ENCODE data around the gene INO80D. TPM values are rescaled to one million over a fixed set of nuclear protein-coding genes. Genes with fewer than 3 reads are reported as not detected.
"Not testable (repeated sequence)": the region's sequence is repeated elsewhere in the genome, so short reads cannot be mapped to it uniquely, and the experiment has no call there.

The INO80D gene, protein sequence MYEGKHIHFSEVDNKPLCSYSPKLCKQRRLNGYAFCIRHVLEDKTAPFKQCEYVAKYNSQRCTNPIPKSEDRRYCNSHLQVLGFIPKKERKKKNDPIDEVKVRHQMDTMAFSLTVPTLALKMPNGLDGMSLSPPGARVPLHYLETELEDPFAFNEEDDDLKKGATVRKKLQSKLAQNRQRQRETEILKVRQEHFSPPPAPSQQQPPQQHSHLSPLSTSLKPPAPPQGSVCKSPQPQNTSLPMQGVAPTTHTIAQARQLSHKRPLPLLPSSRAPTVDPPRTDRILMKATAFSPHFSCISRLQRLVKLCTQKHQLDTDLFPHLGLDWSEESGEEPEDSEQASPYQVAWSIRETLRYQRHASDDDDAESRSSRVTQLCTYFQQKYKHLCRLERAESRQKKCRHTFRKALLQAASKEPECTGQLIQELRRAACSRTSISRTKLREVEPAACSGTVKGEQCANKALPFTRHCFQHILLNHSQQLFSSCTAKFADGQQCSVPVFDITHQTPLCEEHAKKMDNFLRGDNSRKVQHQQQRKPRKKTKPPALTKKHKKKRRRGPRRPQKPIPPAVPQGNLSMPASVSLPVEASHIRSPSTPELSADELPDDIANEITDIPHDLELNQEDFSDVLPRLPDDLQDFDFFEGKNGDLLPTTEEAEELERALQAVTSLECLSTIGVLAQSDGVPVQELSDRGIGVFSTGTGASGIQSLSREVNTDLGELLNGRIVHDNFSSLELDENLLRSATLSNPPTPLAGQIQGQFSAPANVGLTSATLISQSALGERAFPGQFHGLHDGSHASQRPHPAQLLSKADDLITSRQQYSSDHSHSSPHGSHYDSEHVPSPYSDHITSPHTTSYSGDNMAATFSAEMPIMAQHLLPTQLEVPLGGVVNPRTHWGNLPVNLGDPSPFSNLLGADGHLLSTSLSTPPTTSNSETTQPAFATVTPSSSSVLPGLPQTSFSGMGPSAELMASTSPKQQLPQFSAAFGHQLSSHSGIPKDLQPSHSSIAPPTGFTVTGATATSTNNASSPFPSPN
- total RNA-seq: 12.8 and 14.2 TPM in 2 replicates

DNA sequence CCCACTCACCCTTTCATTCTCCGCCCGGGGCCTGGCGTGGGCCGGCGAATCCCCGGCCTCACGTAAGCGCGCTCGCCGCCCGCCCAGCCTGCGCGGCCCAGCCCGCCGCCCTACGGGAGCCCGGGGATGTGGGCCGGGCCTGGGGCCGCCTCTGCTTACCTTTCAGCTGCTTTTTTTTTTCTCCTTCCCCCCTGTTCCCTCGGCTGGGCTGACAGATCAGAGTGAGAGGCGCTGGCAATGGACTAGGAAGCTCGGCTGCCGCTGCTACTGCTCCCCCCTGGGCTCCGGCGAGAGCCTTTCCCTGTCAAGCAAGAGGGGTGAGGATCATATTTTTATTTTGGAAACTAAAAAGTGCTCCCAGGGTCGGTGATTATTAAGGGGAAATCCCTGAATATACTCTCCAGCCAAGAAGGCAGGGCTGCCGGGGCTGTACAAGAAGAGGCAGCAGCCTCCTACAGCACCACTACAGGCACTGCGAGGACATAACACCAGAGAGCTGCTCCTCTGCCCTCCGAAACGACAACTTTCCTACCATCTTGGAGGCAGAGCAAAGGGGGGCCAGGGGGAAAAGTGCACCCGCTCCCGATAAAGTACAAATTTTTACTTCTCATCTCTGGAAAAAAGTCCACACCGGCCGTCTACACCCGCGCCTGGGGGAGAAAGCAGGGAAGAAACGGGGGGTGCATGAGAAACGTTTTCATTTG, at the start of gene INO80D:
INO80D (minus strand) TSS at position 433 of the 704 bp plus-strand sequence. CDS start 23,158 bp downstream, outside the sequence.
- DNase-seq (ENCODE audit: extremely low read depth, low read depth, low spot score): peak; percentile 47

DNA sequence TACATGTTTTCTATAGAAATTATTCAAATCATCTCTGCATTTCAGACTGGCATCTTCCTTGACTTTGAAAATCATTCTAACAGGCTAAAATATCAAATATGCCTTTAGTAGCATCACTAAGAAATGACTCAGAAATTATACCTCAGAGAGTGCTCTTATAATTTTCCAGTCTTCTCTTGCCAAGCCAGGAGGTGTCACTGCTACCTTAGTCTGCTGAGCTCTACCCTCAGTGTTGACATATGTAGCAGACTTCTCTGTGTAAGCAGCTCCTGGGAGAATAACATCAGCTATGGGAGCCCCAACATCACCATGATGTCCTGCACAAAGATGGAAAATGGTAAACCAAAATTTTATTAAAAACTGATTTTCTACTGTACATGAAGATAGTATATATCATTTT, 41.7 kb upstream of the INO80D start:
- no peak for DNase-seq (ENCODE audit: extremely low read depth, low read depth, low spot score)

DNA sequence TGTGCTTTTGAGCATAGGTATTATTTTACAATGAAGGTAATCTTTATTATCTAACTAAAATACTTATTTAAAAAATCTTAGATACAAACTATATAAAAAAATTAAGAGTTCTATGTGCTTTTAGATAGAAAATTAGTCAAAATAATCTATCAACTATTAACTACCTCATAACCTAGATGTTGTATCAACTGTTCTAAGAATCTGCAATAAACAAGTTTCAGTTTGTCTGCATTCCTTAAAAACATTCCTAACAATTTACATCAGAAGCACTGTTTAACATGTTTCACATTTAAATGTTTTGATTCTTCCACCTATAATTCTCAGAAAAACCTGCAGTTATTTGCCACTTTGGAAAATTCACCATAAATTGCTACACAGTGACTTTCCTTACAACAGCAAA, 39.9 kb upstream of the INO80D start:
- DNase-seq (ENCODE audit: extremely low read depth, low read depth, low spot score): no peak

DNA sequence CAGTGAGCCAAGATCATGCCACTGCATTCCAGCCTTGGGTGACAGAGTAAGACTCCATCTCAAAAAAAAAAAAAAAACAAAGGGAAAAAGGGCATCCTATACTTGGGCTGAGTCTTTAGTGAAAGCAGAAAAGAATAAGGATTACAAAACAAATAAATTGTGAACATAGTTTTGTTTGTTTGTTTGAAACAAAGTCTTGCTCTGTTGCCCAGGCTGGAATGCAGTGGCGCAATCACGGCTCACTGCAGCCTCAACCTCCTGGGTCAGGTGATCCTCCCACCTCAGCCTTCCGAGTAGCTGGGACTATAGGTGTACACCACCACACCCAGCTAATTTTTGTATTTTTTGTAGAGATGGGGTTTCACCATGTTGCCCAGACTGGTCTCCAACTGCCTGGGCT, 36.6 kb upstream of the INO80D start:
- not testable (repeated sequence) for DNase-seq (ENCODE audit: extremely low read depth, low read depth, low spot score)

DNA sequence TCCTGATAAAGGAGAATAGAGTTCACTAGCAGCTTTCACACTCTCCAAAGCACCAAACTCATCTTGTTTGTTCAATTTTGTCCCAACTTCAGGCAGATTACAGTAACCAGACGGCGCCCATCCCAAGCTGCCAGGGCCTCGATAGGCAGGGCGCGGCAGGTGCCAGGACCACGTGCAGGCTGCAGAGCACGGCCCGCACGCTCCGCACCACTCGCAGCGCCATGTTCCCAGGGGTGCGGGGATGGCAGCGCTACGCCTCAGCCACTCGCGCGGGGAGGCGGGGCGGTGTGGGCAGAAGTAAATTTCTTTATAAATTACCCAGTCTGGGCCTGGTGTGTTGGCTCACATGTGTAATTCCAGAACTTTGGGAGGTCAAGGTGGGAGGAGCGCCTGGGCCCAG, 30.3 kb upstream of the INO80D start:
- DNase-seq (ENCODE audit: extremely low read depth, low read depth, low spot score): no peak

DNA sequence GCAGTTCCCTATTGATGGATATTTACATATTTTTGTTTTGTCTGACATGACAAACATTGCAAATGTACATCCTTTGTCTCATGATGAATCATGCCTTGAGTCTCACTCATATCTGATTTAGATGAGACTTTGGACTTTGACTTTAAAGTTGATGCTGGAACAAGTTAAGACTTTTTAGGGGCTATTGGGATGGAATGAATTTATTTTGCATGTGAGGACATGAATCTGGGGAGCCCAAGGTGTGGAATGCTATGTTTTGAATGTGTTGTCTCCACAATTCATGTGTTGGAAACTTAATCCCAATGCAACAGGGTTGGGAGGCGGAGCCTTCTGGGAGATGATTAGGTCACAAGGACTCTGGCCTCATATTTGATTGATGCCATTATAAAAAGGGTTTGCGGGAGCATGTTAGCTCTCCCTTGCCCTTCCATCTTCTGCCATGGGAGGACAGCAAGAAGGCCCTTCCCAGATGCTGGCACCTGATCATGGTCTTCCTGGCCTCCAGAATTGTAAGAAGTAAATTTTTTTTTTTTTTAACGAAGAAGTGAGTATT, 29.1 kb upstream of the INO80D start:
- no peak for DNase-seq (ENCODE audit: extremely low read depth, low read depth, low spot score)

DNA sequence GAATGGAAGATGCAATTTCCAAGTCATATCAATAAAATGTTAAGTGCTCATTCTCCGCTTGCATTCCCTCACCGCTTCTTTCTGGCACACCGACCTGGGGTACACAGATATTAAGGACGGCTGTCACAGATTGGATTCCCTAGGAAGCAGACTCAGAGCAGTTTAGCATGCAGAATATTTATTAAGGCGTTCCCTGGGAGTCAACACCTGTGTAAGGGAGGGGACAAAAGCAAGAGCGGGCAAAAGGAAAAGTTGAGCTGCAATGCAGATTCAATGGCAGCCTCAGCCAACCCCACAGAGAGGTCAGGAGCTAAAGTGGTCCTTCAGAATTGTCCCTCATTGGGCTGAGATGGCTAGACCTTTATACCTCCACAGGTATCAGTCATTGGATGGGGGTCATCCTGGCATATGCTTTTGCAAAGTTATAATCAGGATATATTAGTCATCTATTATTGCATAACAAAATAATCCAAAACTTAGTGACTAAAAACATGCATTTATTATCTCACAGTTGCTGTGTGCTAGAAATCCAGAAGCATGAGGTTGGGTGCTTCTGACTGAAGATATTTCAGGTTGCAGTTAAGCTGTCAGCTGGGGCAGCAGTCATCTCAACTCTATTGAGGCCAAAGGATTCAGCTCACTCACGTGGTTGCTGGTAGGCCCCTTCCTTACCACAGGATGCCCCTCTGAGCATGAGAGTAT, 27.0 kb upstream of the INO80D start:
- DNase-seq (ENCODE audit: extremely low read depth, low read depth, low spot score): no peak

DNA sequence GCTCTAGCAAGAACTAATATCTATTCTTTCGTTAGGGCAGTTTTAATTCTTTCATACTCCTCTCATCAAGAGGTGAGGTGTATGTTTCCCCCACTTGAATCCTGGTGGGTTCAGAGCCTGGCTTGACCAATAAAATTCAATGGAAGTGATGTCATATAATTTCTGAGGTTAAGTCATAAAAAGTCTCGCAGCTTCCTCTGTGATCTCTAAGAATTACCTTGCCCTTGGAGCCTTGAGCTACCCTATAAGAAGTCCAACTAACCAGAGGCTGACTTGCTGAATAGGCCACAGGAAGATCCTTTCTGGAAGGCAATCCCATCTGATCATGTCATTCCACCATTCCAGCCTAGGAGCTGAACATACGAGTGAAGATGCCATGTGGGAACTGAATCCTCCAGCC, 26.1 kb upstream of the INO80D start:
- DNase-seq (ENCODE audit: extremely low read depth, low read depth, low spot score): no peak

DNA sequence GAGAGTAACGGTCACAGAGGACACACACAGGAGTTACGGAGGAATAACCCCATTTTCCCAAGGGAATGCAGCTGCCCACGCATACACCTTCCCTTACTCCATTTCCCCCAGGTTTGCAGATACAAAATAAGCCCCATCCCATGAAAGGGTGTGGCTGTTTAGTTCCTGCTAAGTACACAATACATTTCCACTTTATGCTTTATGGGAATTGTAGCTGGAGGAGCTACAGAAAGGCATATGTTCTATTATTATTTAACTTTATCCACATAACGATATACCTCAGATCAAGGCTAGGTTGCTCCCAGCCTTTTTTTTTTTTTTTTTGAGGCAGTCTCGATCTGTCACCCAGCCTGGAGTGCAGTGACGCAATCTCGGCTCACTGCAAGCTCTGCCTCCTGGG, 22.7 kb upstream of the INO80D start:
- no peak for DNase-seq (ENCODE audit: extremely low read depth, low read depth, low spot score)

DNA sequence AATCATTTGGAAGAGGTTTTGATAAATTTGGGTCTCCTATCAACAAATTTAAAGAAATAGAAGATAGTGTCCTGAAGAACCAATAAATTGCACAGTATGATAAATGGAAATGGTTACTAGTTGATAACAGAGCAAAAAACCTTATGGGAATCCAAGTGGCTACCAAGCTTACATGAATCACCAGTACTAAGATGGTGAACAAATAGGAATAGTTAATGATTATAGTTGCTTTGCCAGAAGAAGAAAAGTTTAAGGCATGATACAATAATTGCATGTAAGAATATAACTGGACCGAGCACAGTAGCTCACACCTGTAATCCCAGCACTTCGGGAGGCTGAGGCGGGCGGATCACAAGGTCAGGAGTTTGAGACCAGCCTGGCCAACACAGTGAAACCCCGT, 19.6 kb upstream of the INO80D start:
- no peak for DNase-seq (ENCODE audit: extremely low read depth, low read depth, low spot score)

DNA sequence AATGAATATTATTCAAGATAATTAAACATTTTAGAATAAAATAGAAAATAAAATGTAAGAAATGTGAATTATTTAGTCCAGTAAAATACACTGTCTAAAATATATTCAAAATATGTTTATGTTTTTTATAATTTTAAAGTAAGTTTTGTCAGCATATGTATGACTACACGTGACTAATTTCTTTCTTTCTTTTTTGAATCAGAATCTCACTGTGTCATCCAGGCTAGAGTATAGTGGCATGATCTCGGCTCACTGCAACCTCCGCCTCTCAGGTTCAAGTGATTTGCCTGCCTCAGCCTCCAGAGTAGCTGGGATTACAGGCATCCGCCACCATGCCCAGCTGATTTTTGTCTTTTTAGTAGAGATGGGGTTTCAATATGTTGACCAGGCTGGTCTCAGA, 19.1 kb upstream of the INO80D start:
- DNase-seq (ENCODE audit: extremely low read depth, low read depth, low spot score): no peak

DNA sequence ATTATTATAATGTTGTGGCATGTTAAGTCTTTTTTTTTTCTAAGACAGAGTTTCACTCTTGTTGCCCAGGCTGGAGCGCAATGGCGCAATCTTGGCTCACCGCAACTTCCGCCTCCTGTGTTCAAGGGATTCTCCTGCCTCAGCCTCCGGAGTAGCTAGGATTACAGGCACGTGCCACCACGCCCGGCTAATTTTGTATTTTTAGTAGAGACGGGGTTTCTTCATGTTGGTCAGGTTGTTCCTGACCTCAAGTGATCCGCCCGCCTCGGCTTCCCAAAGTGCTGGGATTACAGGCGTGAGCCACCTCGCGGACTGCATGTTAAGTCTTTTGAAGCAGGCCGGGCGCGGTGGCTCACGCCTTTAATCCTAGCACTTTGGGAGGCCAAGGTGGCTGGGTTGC, 12.9 kb upstream of the INO80D start:
- DNase-seq (ENCODE audit: extremely low read depth, low read depth, low spot score): not testable (repeated sequence)

DNA sequence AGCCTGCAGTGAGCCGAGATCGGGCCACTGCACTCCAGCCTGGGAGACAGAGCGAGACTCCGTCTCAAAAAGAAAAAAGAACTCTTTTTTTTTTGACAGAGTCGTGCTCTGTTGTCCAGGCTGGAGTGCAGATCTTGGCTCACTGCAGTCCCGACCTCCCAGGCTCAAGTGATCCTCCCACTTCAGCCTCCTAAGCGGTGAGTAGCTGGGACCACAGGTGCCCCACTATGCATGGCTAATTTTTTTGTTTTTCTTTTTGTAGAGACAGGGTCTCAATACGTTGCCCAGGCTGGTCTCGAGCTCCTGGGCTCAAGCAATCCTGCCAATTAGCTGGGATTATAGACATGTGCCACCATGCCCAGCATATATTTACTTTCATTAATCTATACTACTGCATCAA, 12.5 kb upstream of the INO80D start:
- no peak for DNase-seq (ENCODE audit: extremely low read depth, low read depth, low spot score)

DNA sequence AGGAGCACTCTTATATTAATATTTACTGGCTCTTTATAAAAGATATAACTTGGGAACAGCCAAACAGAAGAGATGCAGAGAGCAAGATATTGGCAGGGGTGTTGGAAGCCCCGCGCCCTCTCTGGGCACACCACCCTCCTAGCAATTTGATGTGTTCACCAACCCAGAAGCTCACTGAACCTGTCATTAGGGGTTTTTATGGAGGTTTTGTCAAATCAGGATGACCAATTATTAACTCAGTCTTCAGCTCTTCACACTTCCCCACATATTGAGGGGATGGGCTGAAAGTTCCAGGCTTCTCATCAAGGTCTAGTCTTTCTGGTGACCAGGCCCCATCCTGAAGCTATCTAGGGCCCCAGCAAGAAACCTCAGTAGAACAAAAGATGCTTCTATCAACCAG, 10.9 kb upstream of the INO80D start:
- DNase-seq (ENCODE audit: extremely low read depth, low read depth, low spot score): no peak

DNA sequence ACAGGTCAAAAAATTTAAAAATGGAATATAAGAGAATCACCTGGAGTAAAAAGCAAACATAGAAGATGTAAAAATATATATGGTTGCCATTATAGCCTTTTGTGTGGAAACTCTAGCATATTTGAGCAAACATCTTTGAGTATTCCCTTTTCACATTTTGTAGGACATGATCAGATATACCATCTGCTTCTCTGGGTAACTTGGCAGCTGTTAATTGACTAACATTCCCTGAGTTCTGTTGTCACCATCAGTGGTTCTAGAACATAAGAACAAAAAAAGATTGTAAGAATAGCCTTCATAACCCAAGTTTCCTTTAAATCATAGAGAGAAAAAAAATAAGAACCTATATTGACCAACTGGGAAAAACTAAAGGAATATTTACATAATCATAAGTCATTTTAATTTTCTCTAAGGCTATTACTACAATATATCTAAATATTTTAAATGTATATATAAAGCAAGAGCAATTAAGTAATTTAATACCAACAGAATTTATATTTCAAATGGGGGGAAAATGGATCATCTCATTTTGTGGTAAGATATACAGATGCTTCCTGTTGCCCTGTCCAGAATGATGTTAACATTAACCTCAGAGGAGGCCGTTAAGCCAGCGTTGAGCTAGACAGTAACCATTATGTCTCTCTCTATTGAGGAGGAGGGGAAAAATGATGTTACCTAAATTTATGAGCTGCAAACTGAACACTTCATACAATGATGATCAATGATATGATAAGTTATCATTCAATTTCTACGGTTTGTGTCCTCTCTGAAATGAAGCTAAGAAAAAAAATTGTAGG, 9.8 kb upstream of the INO80D start:
- DNase-seq (ENCODE audit: extremely low read depth, low read depth, low spot score): no peak

DNA sequence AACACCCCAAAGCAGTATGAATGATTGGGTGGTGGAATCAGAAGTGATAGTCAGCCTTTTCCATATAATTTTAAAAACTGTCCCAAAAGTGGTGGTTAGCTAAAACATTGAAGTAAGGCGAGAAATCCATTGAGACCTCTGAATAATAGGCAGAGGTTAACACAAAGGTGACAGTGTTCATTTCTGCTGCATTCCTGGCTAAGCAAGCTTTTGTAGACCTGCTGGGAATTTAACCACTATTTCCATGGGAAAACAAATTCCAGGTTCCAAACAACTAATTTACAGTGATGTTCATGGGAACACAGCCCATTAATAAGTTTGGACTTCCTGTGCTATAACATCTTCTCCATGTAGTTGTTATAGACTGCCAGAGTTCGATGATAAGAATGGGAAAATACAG, 6.3 kb upstream of the INO80D start:
- DNase-seq (ENCODE audit: extremely low read depth, low read depth, low spot score): no peak

DNA sequence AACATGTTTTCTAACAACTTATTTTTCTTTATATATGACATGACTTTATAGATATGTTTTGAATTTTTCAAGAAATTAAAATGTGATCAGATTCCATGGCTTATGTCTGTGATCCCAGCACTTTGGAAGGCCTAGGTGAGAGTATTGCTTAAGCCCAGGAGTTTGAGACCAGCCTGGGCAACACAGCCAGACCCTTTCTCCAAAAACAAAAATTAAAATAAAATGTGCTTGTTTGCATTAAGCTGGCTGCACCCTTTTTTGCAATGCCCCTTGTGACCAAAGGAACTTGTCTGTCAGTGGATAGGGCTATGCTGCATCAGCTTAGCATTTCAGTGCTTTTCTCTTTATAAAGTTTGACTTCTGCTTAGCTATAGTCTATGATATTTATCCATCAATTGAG, 2.3 kb upstream of the INO80D start:
- no peak for DNase-seq (ENCODE audit: extremely low read depth, low read depth, low spot score)

DNA sequence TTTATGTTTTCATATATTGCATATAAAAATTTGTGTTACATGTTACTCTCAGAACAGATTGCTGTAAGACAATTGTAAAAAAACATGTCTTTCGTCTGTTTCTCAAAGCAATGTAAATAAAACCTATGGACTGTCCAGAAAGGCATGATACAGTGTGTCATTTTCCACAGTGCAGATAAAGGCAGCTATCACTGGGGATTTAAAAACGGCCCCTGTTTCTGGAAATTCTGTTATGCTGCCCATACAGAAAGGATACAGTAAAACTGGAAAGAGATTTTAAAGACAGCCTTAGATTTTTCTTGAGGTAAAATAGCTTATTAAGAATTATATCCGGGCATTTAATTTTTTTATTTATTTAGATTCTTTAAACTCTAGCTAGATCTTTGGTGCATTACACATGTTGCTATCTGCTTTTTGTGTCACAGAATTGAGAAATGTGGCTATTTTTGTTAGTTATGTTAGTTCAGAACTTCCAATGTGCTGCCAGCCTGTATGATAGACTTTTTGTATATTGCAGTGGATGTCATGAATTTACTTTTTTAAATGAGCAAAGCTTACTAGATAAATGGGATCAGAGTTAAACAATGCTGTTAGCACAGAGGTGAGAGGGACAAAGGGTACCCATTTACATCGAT, 859 bp upstream of the INO80D start:
- DNase-seq (ENCODE audit: extremely low read depth, low read depth, low spot score): no peak
